ENCODE data around the gene MAP2K6.

The MAP2K6 gene

DNA sequence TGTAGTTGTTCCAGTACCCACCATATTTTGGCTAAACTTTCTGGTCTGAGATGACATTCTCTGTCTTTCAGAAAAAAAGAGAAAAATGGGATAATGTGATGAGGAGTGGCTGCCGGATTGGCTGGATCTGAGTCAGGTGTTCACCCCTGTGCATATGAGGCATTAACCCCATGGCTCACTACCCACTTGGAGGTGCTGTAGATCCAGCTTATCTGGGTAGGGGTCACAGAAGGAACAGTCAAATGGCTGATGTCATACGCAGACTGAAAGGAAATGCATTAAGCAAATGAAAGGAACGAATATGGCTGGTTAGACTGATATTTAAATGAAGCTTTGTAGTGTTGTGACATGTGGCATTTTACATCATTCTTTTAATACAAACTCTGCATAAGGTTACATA lies 17.3 kb downstream of the MAP2K6 start:
- H3K4me1 ChIP-seq (ENCODE audit: insufficient read depth, low read length, poor library complexity, severe bottlenecking): peaks cover 28% of the 10 kb centered on the region

DNA sequence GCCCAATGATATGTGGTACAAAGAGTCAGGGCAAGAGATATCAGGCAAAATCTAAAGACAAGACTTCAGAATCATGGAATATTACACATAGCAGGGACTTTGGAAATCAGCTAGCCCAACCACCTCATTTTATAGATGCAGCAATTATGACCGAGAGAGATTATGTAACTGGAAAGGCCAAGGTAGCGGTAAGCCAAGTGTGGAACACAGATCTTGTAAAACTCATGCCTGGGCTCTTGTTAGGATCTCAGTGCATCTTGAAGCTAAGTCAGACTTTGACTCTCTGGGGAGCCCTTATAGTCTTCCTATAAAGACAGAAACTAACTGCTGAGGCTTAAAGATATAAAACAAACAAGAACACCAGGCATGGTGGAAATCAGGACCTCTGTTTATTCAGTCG lies 18.6 kb downstream of the MAP2K6 start:
- H4K20me1 ChIP-seq (ENCODE audit: insufficient read depth, low read length, poor library complexity, severe bottlenecking): peaks cover 2% of the 10 kb centered on the region
- H3K4me3 ChIP-seq (ENCODE audit: low read length, poor library complexity, severe bottlenecking): no peak overlapping the region

More for the DNA sequence above, 17.3 kb downstream of the MAP2K6 start:
- Histone ChIP-seq H3K27me3 (ENCODE audit: insufficient read depth, low read length, poor library complexity, severe bottlenecking) (no peaks in the 10 kb centered on the region), H3K9ac (ENCODE audit: low read depth, low read length, poor library complexity, severe bottlenecking) (no peak overlapping the region), H3K79me2 (ENCODE audit: insufficient read depth, low read length) (peaks cover 48% of the 10 kb centered on the region), H3K4me2 (ENCODE audit: low read depth, low read length, poor library complexity, severe bottlenecking) (no peak overlapping the region), H3K4me3 (ENCODE audit: low read length, poor library complexity, severe bottlenecking) (no peak overlapping the region), H2AFZ (ENCODE audit: low read length) (no peak overlapping the region), H3F3A (ENCODE audit: low read depth) (no peaks in the 10 kb centered on the region), H3K9me2 (replicated peaks; ENCODE audit: low read depth, low read length) (no peaks in the 10 kb centered on the region), H3K36me3 (ENCODE audit: insufficient read depth, low read length) (no peaks in the 10 kb centered on the region), H4K20me1 (ENCODE audit: insufficient read depth, low read length, poor library complexity, severe bottlenecking) (no peaks in the 10 kb centered on the region), H3K9me3 (ENCODE audit: insufficient read depth, low read depth, low read length) (no peaks in the 10 kb centered on the region)
- TF ChIP-seq EZH2phosphoT487 (IDR thresholded peaks at IDR 0.05; ENCODE audit: borderline replicate concordance) (no peak), CTCF (conservative IDR thresholded peaks at IDR 0.05; ENCODE audit: low read length) (no peak)

DNA sequence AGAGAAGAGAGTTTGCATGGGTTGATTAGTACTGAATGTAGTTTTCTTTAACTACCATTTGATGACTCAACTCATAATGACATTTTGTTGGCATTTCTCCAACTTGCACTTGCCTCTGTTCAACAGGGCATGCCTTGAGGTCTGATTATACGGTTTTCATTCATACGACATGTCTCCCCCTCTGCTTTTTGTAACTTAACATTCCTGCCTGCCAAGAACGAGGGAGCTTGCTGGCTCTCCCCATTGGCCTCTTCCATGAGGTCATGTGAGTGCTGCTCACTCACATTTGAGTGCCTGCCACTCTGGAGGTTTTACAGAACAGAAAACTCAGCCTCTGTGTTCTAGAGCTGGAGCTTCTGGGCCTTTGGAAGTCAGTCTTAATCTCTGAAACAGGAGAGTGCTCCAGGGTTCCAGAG lies 19.7 kb downstream of the MAP2K6 start:
- Histone ChIP-seq H3K36me3 (ENCODE audit: insufficient read depth, low read length) (no peaks in the 10 kb centered on the region), H2AFZ (ENCODE audit: low read length) (no peak overlapping the region), H4K20me1 (ENCODE audit: insufficient read depth, low read length, poor library complexity, severe bottlenecking) (peaks cover 2% of the 10 kb centered on the region), H3K27me3 (ENCODE audit: insufficient read depth, low read length, poor library complexity, severe bottlenecking) (no peaks in the 10 kb centered on the region), H3K9me3 (ENCODE audit: insufficient read depth, low read depth, low read length) (no peaks in the 10 kb centered on the region), H3F3A (ENCODE audit: low read depth) (no peaks in the 10 kb centered on the region), H3K79me2 (ENCODE audit: insufficient read depth, low read length) (peaks cover 28% of the 10 kb centered on the region; the same call in 1 of the 2 replicates), H3K4me2 (ENCODE audit: low read depth, low read length, poor library complexity, severe bottlenecking) (no peak overlapping the region), H3K9me2 (replicated peaks; ENCODE audit: low read depth, low read length) (no peaks in the 10 kb centered on the region), H3K4me3 (ENCODE audit: low read length, poor library complexity, severe bottlenecking) (no peak overlapping the region), H3K9ac (ENCODE audit: low read depth, low read length, poor library complexity, severe bottlenecking) (no peak overlapping the region), H3K4me1 (ENCODE audit: insufficient read depth, low read length, poor library complexity, severe bottlenecking) (peaks cover 17% of the 10 kb centered on the region)
- no peak for TF ChIP-seq EZH2phosphoT487 (IDR thresholded peaks at IDR 0.05; ENCODE audit: borderline replicate concordance)
- no peak for TF ChIP-seq CTCF (conservative IDR thresholded peaks at IDR 0.05; ENCODE audit: low read length)

More for the DNA sequence above, 18.6 kb downstream of the MAP2K6 start:
- H3K36me3 ChIP-seq (ENCODE audit: insufficient read depth, low read length): no peaks in the 10 kb centered on the region
- TF ChIP-seq EZH2phosphoT487 (IDR thresholded peaks at IDR 0.05; ENCODE audit: borderline replicate concordance): no peak
- TF ChIP-seq CTCF (conservative IDR thresholded peaks at IDR 0.05; ENCODE audit: low read length): no peak
- peaks cover 21% of the 10 kb centered on the region for H3K4me1 ChIP-seq (ENCODE audit: insufficient read depth, low read length, poor library complexity, severe bottlenecking)
- no peaks in the 10 kb centered on the region for H3F3A ChIP-seq (ENCODE audit: low read depth)
- H3K9me2 ChIP-seq (replicated peaks; ENCODE audit: low read depth, low read length): no peaks in the 10 kb centered on the region
- H3K9ac ChIP-seq (ENCODE audit: low read depth, low read length, poor library complexity, severe bottlenecking): no peak overlapping the region
- no peak overlapping the region for H2AFZ ChIP-seq (ENCODE audit: low read length)
- H3K27me3 ChIP-seq (ENCODE audit: insufficient read depth, low read length, poor library complexity, severe bottlenecking): no peaks in the 10 kb centered on the region
- H3K79me2 ChIP-seq (ENCODE audit: insufficient read depth, low read length): peaks cover 38% of the 10 kb centered on the region; the same call in 1 of the 2 replicates
- H3K9me3 ChIP-seq (ENCODE audit: insufficient read depth, low read depth, low read length): no peaks in the 10 kb centered on the region
- H3K4me2 ChIP-seq (ENCODE audit: low read depth, low read length, poor library complexity, severe bottlenecking): no peak overlapping the region
